Superior temporal gyrus (tissue), 1 donor: ENCODE results near the gene RUNX2.
"Not testable (repeated sequence)": the region's sequence is repeated elsewhere in the genome, so short reads cannot be mapped to it uniquely, and the experiment has no call there.

ENCODE experiments used
- DNase-seq: peaks from one replicate; pipeline ENCODE4 v3.0.0-alpha.2; 2016; ENCODE audit errors: extremely low spot score

The RUNX2 gene

GRCh38 chr6:45647341-45648261 lies 319.5 kb downstream of the RUNX2 start:
- no peak for DNase-seq

DNA sequence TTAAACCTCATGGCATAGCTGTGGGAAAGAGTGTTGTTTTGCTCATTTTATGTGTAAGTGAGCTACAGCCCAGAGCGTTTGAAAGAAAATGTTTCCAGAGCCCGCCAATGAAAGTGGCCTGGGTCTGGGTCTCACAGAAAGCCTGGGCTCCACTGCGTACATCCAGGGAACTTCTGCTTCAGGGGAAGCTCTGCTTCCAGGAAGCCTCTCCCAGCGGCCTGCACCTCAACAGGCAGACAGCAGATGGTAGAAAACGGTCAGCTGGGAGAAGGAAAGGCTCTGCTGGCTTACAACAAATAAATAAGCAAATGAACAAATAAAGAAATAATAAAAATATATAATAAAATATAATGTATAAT lies 320.1 kb downstream of the RUNX2 start:
- no peak for DNase-seq

DNA sequence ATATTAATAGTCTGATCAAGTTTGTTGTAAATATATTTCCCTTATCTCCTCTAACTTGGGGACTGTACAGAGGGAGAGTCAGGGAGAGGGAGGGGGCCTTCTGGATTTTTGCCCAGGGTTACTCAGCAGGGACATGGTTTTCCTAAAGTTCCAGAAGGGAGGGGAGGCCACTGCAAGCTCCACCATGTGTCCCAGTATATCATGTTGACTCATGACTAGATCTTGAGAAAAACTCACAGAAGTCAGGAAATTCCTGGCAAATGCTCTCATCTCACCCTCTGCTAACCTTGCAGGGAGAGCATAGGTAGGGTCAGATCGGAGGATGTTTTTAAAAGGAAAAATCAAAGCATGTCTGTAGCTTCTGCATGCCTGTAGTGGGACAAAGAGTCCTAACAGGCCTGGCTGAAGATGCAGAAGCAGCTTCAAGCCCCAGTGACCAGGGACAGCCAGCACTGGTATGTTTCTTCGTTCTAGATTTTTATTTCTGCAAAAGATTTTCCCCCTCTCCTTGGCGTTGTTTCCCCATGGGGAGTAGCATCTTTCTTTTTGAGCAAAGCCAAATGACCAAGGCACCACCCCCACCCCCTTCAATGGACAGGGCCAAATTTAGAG lies 322.5 kb downstream of the RUNX2 start:
- DNase-seq = no peak

DNA sequence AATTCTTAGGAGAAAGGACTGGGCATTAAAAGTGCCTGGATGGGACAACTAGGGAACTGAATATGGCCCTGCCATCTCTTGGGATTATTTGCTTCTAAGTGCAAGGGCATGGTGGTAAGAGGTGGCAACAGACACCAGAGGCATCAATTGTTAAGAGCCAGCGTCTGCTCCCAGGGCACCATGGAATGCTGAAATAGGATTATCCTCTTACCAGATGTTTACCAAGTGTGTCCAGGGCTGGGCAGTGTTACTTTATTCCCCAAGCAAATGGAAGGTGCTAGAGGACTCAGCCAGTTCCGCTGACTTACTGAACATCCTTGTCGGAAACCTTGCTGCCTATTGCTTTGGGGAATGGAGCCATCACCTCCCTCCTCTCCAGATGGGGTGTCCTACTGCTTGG lies 323.2 kb downstream of the RUNX2 start:
- DNase-seq = no peak

DNA sequence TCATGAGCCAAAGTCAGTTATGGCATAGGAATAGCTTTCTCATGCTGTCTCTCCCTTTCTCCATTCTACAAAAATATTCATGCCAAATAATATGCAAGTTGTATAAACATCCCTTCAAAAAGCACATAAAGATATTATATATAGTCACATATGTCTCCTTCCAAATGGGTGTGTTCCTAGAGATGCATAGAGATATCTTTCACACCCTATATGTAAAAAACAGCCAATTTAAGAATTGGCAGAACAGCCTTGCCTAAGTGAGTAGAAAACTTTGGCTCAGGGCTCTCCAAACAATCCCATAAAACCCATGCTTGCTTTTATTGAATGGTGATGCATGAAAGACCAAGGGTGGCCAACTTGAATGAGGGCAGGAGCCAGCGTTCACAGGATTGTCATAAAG lies 324.3 kb downstream of the RUNX2 start:
- DNase-seq = peak; percentile 52

DNA sequence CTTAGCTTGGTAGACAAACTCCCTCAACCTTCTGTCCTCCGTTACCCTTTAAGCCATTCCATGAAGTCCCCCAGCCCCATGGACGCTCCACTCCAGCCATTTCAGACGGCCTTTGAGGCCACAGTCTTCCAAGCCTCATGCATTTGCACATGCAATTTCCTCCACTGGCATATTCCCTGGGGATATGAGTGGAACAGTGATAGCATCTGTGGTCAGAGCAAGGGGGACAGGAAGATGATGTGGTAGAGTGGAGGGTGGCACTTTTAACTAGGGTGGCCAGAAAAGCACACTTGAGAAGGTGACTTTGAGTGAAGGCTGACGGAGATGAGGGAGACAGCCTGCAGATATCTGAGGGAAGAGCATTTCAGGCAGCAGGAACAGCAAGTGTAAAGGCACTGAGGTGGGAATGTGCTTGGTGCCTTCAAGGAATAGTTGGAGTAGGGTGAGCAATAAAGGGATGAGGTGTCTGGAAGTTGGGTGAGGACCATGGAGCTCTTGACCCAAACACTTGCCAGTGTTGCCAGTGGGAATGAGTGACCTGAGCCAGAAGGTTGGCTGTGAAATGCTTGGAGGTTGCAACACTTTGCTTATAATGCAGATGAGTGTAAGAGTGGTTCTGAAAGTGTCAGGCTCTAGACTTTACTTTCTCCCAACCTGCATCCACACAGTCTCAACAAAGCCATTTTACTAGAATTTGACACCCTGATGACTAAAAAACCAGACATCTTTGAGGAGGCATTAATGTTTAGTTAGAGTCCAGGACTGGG lies 325.2 kb downstream of the RUNX2 start:
- no peak for DNase-seq

- DNase-seq = no peak
Measured at GRCh38 chr6:45654673-45655072, 326.5 kb downstream of the RUNX2 start.

DNA sequence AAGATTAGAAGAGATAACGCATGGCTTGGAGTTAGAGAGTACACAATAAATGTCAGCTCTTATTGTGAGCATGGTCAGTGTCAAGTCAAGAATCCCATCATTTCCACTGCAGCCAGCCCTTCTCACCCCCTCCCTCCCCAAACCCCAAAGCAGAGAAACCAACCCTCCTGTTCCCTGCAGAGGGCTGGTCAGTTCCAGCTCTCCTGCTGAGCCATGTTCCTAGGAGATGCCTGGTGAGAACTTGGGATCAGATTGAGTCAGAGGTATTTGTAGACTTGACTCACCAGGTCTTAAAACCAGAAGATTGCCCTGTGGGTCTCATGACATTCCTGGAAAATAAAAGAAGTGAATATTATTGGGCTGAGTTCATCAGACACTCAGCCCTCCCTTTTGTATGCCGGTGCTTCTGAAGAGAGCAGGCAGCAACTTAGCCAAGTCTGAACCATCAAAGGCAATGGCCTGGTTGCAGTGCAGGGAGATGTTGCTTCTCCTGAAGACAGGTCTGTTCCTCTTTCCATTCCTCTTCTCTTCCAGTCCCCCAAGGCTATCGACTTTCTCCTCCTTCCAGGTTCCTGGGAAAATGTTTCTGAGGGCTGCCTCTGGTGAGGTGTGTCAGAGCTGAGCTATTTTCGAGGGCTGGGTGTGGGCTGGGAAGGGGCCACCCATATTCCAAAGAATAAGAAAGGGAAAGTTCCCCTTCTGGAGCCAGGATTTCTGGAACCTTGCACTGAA lies 327.8 kb downstream of the RUNX2 start:
- no peak for DNase-seq

DNA sequence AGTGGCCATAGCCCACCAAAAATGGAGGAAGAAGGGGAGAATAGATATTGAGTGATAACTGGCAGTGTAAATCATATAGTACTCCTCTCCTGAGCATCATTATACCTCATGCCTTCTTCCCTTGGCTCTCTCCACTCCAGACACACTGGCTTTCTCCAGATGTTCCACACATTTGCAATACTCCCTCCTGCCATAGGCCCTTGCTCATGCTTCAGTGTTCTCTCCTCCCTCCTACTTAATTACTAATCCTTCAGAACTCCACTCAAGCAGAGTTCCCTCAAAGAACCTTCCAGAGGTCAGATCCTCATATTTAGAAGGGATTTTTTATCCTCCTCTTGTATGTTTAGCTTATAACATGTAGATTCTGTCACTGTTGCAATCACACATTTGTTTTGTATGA lies 329.1 kb downstream of the RUNX2 start:
- no peak for DNase-seq

DNA sequence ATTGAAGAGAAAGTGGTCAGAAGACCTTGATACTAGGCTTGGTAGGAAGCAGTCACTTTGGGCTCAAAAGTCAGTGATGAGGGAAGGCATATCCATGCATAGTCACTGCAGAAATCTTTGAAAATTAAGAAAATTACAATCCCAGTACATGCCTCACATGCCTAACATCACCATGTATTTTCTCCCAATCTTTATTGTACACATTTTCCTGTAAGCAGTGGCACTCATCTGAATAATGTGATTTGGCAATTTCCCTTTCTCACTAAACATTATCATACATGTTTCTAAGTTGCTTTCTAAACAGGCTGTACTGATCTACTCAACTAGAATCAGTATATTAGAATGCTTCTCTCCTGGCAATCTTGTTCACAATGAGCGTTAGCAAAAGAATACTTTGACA lies 330.3 kb downstream of the RUNX2 start:
- no peak for DNase-seq

DNA sequence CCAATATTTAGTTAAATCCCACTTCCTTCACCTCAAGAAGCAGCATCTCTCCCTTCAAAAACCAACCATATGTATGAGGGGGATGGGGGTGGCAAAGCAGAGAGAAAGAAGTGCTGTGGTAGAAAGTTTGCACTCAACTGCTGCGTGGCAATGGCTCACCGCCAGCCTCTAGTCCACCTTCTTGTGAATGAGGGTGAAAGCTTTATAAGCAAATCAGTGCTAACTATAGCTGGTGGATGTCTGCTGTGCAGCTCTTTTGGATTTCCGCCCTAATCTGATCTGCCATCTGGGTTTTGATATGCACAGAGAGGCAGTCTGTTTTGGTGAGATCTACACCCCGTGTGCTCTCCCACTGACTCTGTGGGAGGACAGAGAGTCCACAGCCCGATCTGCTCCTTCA lies 330.8 kb downstream of the RUNX2 start:
- no peak for DNase-seq

- no peak for DNase-seq
Measured at GRCh38 chr6:45661661-45662060, 333.5 kb downstream of the RUNX2 start.

GRCh38 chr6:45663251-45664221 lies 335.4 kb downstream of the RUNX2 start:
- DNase-seq = peak; percentile 44

- DNase-seq = no peak
Measured at GRCh38 chr6:45664707-45665106, 336.6 kb downstream of the RUNX2 start.

GRCh38 chr6:45665859-45666258 lies 337.7 kb downstream of the RUNX2 start:
- no peak for DNase-seq

- DNase-seq = no peak
Measured at GRCh38 chr6:45666846-45667245, 338.7 kb downstream of the RUNX2 start.

DNA sequence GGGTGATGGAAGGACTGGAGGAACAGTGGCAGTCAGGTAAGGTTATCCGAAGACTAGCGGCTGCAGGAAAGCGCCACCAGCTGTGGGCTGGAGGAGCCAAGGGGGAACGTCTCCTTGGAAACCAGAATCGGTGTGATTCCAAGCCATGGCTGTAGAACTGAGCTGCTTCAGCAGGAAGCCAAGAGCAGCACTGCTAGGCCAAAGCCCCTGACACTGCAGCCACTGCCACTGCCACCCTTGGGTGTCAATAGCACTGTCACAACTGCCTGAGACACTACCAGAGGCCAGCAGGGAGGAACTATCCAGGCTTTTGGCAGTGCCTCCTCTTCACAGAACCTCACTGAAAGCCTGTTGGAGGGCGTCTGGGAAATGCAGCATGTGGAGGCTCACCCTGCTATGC lies 339.2 kb downstream of the RUNX2 start:
- no peak for DNase-seq

DNA sequence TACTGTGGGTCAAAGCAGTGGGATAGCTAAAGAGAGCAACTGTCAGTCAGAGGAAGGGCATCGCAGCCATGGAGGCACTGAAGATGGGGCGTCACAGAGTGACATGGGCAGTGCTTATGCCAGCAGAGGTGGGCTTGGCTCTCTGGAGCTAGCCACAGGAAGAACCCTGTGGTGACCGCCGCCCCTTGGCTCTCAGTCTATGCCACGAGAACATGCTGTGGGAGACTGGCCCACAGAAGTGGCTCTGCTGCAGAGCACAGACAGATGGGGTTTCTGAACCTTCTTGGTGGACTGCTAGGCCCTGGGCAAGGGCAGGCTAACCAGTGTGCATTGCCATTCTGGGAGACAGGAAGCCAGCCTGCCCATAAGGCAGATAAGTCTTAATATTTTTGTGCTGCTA lies 339.6 kb downstream of the RUNX2 start:
- DNase-seq = no peak

DNA sequence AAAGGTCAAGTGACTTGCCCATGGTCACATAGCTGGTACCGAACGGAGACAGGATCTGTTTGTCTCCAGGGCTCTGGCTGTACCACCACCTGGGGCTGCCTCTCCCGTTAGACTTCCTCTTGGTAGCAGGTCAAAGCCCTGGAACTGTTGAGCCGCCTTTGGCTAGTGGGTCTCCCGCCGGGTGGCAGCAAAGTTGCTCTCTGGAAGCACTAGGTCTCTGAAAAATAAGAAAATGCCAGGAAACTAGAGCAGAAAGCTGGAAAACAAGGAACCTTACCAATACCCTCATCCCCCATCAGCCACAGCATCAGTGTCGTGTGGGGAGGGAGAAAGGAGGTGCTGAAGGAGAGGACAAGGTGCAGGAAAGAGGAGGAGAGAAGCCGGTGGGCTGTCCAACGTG lies 340.6 kb downstream of the RUNX2 start:
- DNase-seq = no peak

DNA sequence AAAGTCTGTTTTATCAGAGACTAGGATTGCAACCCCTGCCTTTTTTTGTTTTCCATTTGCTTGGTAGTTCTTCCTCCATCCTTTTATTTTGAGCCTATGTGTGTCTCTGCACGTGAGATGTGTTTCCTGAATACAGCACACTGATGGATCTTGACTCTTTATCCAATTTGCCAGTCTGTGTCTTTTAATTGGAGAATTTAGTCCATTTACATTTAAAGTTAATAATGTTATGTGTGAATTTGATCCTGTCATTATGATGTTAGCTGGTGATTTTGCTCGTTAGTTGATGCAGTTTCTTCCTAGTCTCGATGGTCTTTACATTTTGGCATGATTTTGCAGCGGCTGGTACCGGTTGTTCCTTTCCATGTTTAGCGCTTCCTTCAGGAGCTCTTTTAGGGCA lies 345.0 kb downstream of the RUNX2 start:
- DNase-seq = not testable (repeated sequence)

- not testable (repeated sequence) for DNase-seq
Measured at GRCh38 chr6:45675166-45675565, 347.0 kb downstream of the RUNX2 start.
